SK-N-SH treated with all-trans-retinoic acid at 6 μM for 48 hours (cell line): ENCODE data around the gene FOXRED2.

ENCODE experiments used
- ATAC-seq: fragments of 200-7000 bp; cut with Tn5 transposase; 3 replicates; pipeline ENCODE4 v1.9.1; 2020; ENCODE audit warnings: mild to moderate bottlenecking, moderate library complexity
- SNAI2 ChIP-seq: fragments of 250-450 bp; sonication (Bioruptor Pico); IDR thresholded peaks from 2 replicates; pipeline ENCODE4 v1.5.0; 2020; ENCODE audit warnings: mild to moderate bottlenecking, moderate library complexity
- TF ChIP-seq, protein P1 (sequence below): fragments of 250-450 bp; sonication (Bioruptor Pico); IDR thresholded peaks from 2 replicates; pipeline ENCODE4 v1.8.0; 2020; ENCODE audit warnings: mild to moderate bottlenecking, moderate library complexity, borderline replicate concordance

Gene FOXRED2

DNA sequence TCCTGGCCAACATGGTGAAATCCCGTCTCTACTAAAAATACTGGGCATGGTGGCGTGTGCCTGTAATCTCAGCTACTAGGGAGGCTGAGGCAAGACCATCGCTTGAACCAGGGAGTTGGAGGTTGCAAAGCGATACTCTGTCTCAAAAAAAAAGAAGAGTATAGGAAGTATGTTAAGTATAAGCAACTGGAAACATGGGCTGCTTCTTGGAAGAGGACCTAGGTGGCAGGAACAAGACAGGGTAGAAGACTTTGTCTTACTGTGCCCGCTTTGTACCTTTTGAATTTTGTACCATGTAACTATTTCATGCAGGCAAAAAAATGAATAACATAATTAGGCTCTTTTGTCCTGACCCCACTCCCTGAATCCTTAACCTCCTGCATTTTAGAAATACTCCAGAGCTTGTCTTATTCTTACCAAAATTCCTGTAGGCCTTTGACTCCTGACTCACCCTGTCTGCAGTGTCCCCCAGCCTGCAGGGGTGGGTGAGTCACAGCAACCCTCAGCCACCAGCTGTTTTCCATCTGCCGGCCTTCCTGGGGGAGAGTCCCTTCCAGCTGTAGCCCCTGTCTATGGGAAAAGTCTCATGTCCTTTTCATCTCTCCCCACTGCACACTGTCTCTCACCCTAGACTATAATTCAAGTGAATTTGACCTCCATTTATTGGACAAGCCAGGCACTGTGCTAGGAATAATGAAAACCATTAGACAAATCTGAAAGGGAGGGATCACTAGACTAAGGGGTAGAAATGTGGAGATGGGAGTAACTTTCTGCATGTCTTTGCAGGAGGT lies 67.2 kb downstream of the FOXRED2 start:
- peak; percentile 91 for ATAC-seq
- TF ChIP-seq, protein P1, sequence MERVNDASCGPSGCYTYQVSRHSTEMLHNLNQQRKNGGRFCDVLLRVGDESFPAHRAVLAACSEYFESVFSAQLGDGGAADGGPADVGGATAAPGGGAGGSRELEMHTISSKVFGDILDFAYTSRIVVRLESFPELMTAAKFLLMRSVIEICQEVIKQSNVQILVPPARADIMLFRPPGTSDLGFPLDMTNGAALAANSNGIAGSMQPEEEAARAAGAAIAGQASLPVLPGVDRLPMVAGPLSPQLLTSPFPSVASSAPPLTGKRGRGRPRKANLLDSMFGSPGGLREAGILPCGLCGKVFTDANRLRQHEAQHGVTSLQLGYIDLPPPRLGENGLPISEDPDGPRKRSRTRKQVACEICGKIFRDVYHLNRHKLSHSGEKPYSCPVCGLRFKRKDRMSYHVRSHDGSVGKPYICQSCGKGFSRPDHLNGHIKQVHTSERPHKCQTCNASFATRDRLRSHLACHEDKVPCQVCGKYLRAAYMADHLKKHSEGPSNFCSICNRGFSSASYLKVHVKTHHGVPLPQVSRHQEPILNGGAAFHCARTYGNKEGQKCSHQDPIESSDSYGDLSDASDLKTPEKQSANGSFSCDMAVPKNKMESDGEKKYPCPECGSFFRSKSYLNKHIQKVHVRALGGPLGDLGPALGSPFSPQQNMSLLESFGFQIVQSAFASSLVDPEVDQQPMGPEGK (CRISPR knock-in tag) = peak; percentile 95; the same call in 1 of the 2 replicates
- TF ChIP-seq SNAI2 = no peak
